ENCODE results near the gene UBXN6.

- TF ChIP-seq POLR2A (IDR thresholded peaks at IDR 0.05) (no peak), CTCF (IDR thresholded peaks at IDR 0.05) (no peak), EP300 (IDR thresholded peaks at IDR 0.05; ENCODE audit: low read depth) (no peak)
These were observed 25.6 kb downstream of the UBXN6 start for GRCh38 chr19:4431808-4432674.
